ENCODE results near the gene PLD4.

- no peak for TF ChIP-seq CTCF (conservative IDR thresholded peaks at IDR 0.05 in 1 of 2, IDR thresholded peaks at IDR 0.05 in 1 of 2; ENCODE audit: low read depth in 1 of 2, low read length in 2 of 2)
- TF ChIP-seq EZH2 (IDR thresholded peaks at IDR 0.05; ENCODE audit: low read length, missing control alignments), result no peak
Observed at GRCh38 chr14:104974665-104975390, 50.1 kb downstream of the PLD4 start.

Measured in fibroblast of lung (primary cell).